MM.1S (cell line): ENCODE measurements around the gene LPIN2.

Experiments
- EZH2 ChIP-seq: fragments of 300-600 bp; sonication (generic); optimal IDR thresholded peaks from 2 replicates; pipeline ENCODE3; 2017; ENCODE audit warnings: low read depth, mild to moderate bottlenecking, antibody characterized with exemption, low read length, mixed read lengths
- EZH2phosphoT487 ChIP-seq: fragments of 300-600 bp; sonication (generic); IDR thresholded peaks from 2 replicates; pipeline ENCODE4 v1.6.1; 2018; ENCODE audit warnings: antibody characterized with exemption, low read length
- TF ChIP-seq, protein P1 (sequence below): fragments of 300-600 bp; sonication (generic); IDR thresholded peaks from 2 replicates; pipeline ENCODE4 v1.5.1; 2016; ENCODE audit warnings: antibody characterized with exemption, low read length, mixed read lengths

DNA sequence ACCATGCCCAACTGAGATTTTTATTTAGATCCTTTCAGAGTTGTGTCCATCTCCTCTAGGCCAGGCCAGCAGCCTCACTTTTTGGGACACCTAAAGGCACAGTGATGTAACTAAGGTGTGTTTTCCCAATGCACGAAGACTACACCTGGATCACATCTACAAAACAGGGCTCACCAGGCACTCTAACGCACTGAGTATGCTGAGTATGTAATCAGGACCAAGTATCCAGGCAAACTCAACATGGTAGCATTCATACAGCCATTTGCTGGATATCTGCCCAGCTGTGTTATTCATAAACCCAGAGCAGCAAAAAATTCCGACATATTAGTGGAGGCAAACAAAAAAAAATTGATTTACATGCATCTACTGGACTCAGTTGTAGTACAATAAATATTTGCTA, 33.8 kb downstream of the LPIN2 start:
- TF ChIP-seq, protein P1, sequence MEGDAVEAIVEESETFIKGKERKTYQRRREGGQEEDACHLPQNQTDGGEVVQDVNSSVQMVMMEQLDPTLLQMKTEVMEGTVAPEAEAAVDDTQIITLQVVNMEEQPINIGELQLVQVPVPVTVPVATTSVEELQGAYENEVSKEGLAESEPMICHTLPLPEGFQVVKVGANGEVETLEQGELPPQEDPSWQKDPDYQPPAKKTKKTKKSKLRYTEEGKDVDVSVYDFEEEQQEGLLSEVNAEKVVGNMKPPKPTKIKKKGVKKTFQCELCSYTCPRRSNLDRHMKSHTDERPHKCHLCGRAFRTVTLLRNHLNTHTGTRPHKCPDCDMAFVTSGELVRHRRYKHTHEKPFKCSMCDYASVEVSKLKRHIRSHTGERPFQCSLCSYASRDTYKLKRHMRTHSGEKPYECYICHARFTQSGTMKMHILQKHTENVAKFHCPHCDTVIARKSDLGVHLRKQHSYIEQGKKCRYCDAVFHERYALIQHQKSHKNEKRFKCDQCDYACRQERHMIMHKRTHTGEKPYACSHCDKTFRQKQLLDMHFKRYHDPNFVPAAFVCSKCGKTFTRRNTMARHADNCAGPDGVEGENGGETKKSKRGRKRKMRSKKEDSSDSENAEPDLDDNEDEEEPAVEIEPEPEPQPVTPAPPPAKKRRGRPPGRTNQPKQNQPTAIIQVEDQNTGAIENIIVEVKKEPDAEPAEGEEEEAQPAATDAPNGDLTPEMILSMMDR, result no peak
- TF ChIP-seq EZH2 (no peak), EZH2phosphoT487 (no peak)
